HepG2 (cell line): ENCODE results near the gene ZCCHC3. TPM values are rescaled to one million over a fixed set of nuclear protein-coding genes. Genes with fewer than 3 reads are reported as not detected.

Source experiments
- ATF7 ChIP-seq, 2 experiments: fragments of 450-650 bp in 1 of 2; sonication (generic) in 1 of 2; formaldehyde crosslinking in 1 of 2; IDR thresholded peaks; 2 replicates each; pipeline versions ENCODE4 v1.4.0 to v1.6.1; 2016 to 2020; ENCODE audit warnings: antibody characterized with exemption in 1 of 2, mild to moderate bottlenecking in 1 of 2, missing genetic modification reagents in 1 of 2
- CC2D1A ChIP-seq: sonication (generic); formaldehyde crosslinking; IDR thresholded peaks from 2 replicates; pipeline ENCODE4 v1.8.1; 2023; ENCODE audit warnings: mild to moderate bottlenecking, missing genetic modification reagents
- CERS6 ChIP-seq: sonication (generic); formaldehyde crosslinking; IDR thresholded peaks from 2 replicates; pipeline ENCODE4 v1.5.0; 2020; ENCODE audit warnings: missing genetic modification reagents
- ELK4 ChIP-seq: sonication (generic); formaldehyde crosslinking; IDR thresholded peaks from 2 replicates; pipeline ENCODE4 v1.9.0; 2021; ENCODE audit warnings: missing genetic modification reagents, borderline replicate concordance
- HOXA3 ChIP-seq: sonication (generic); formaldehyde crosslinking; IDR thresholded peaks from 2 replicates; pipeline ENCODE4 v1.5.0; 2020; ENCODE audit warnings: missing genetic modification reagents
- HOXA9 ChIP-seq: sonication (generic); formaldehyde crosslinking; IDR thresholded peaks from 2 replicates; pipeline ENCODE4 v1.8.1; 2022; ENCODE audit warnings: missing genetic modification reagents, mild to moderate bottlenecking, moderate library complexity, borderline replicate concordance
- HOXD1 ChIP-seq: sonication (generic); formaldehyde crosslinking; IDR thresholded peaks from 2 replicates; pipeline ENCODE4 v1.5.0; 2020; ENCODE audit warnings: missing genetic modification reagents
- KAT8 ChIP-seq: IDR thresholded peaks from 2 replicates; pipeline ENCODE4 v1.6.1; 2016; ENCODE audit warnings: missing genetic modification reagents, missing compliant biosample characterization
- MXD4 ChIP-seq: IDR thresholded peaks from 2 replicates; pipeline ENCODE4 v1.6.1; 2016; ENCODE audit warnings: mild to moderate bottlenecking, missing biosample characterization, missing genetic modification reagents
- NFIB ChIP-seq: sonication (generic); formaldehyde crosslinking; IDR thresholded peaks from 2 replicates; pipeline ENCODE4 v1.9.0; 2021; ENCODE audit warnings: missing genetic modification reagents, mild to moderate bottlenecking, borderline replicate concordance
- NKX3-1 ChIP-seq: sonication (generic); formaldehyde crosslinking; IDR thresholded peaks from 2 replicates; pipeline ENCODE4 v1.5.0; 2020; ENCODE audit warnings: missing genetic modification reagents
- POLR2AphosphoS2 ChIP-seq: IDR thresholded peaks from 2 replicates; pipeline ENCODE4 v1.6.1; 2011; ENCODE audit warnings: low read depth, low read length, improper control_type of control experiment
- RCOR2 ChIP-seq: IDR thresholded peaks from 2 replicates; pipeline ENCODE4 v1.6.1; 2016; ENCODE audit warnings: missing biosample characterization, missing genetic modification reagents
- RXRB ChIP-seq: IDR thresholded peaks from 2 replicates; pipeline ENCODE4 v1.6.1; 2016; ENCODE audit warnings: borderline replicate concordance, missing genetic modification reagents, missing compliant biosample characterization
- SMAD3 ChIP-seq: sonication (generic); formaldehyde crosslinking; IDR thresholded peaks from 2 replicates; pipeline ENCODE4 v1.4.0; 2020; ENCODE audit warnings: missing genetic modification reagents
- SNAPC2 ChIP-seq: sonication (generic); formaldehyde crosslinking; IDR thresholded peaks from 2 replicates; pipeline ENCODE4 v1.8.1; 2022; ENCODE audit warnings: mild to moderate bottlenecking, missing genetic modification reagents
- SOX6 ChIP-seq, 2 experiments: fragments of 450-650 bp in 1 of 2; sonication (generic) in 1 of 2; formaldehyde crosslinking in 1 of 2; IDR thresholded peaks; 2 replicates each; pipeline versions ENCODE4 v1.4.0 to v1.6.1; 2017 to 2020; ENCODE audit warnings: antibody characterized with exemption in 1 of 2, mild to moderate bottlenecking in 1 of 2, missing genetic modification reagents in 1 of 2
- ZFYVE20 ChIP-seq: sonication (generic); formaldehyde crosslinking; IDR thresholded peaks from 2 replicates; pipeline ENCODE4 v1.8.0; 2023; ENCODE audit warnings: low read depth, mild to moderate bottlenecking, moderate library complexity, missing genetic modification reagents, borderline replicate concordance
- ZNF432 ChIP-seq: sonication (generic); formaldehyde crosslinking; IDR thresholded peaks from 2 replicates; pipeline ENCODE4 v1.5.0; 2020; ENCODE audit warnings: missing genetic modification reagents, mild to moderate bottlenecking, borderline replicate concordance
- ZNF563 ChIP-seq: sonication (generic); formaldehyde crosslinking; IDR thresholded peaks from 2 replicates; pipeline ENCODE4 v1.8.0; 2022; ENCODE audit warnings: mild to moderate bottlenecking, moderate library complexity, missing genetic modification reagents
- ZNF570 ChIP-seq: sonication (generic); formaldehyde crosslinking; IDR thresholded peaks from 2 replicates; pipeline ENCODE4 v1.4.0; 2020; ENCODE audit warnings: mild to moderate bottlenecking, missing genetic modification reagents, borderline replicate concordance
- ZNF790 ChIP-seq: sonication (generic); formaldehyde crosslinking; IDR thresholded peaks from 2 replicates; pipeline ENCODE4 v1.8.0; 2022; ENCODE audit warnings: missing genetic modification reagents, mild to moderate bottlenecking, borderline replicate concordance
- ZSCAN5A ChIP-seq: sonication (generic); formaldehyde crosslinking; IDR thresholded peaks from 2 replicates; pipeline ENCODE4 v1.8.0; 2022; ENCODE audit warnings: mild to moderate bottlenecking, missing genetic modification reagents, borderline replicate concordance
- polyA plus RNA-seq, 8 experiments: library from polyadenylated mRNA; depleted of rRNA in 3 of 8; stranded (reverse) in 7 of 8; unstranded in 1 of 8; fragments of >200 nt; fragmentation: Illumina TruSeq in 4 of 8; extraction: Trizol in 4 of 8; gene quantifications; 2 replicates each; pipeline versions ENCODE4 v1.2.1 to v1.2.3, GENCODE V29; 2011 to 2016; ENCODE audit warnings: low read depth in 4 of 8, missing spikeins in 1 of 8, mixed read lengths in 1 of 8; ENCODE audit not compliant: insufficient read depth in 1 of 8
- total RNA-seq, 5 experiments: library from RNA; depleted of rRNA; stranded (reverse); fragments of >200 nt; fragmentation: Illumina TruSeq; extraction: Trizol; gene quantifications; 2 replicates each; pipeline ENCODE4 v1.2.3, GENCODE V29; 2016; ENCODE audit warnings: low read depth in 1 of 5
- TF ChIP-seq, protein P1 (sequence below), 2 experiments: fragments of 450-650 bp in 1 of 2; sonication (generic) in 1 of 2; formaldehyde crosslinking; IDR thresholded peaks; 2 replicates each; pipeline versions ENCODE4 v1.5.0 to v1.8.0; 2020 to 2022; ENCODE audit warnings: mild to moderate bottlenecking in 1 of 2, missing genetic modification reagents in 1 of 2

Gene ZCCHC3
- total and polyA plus RNA-seq, 2 of the 13 experiments (the other 11 are each of a cell fraction or from before 2014, with no cell fraction given) = 46.6 to 63.0 TPM

DNA sequence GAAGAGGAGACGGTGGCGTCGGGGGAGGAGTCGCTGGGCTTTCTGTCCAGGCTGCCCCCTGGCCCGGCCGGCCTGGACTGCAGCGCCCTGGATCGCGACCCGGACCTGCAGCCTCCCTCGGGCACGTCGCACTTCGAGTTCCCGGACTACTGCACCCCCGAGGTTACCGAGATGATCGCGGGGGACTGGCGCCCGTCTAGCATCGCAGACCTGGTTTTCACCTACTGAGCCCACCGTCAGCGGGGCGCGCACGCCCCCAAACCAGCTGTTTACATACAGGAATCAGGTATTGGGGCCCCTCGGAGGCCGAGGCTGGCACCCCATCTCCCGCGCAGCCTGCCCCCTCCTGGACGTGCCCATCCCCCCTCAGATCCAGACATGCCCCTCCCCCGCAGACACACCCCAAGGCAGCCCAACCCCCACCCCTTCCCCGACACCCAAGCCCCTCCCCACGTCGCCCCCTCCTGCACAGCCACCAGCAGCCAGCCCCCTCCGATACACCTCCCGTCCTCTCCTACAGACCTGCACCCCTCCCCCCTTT lies 29.3 kb downstream of the ZCCHC3 start (continued):
- TF ChIP-seq ELK4 (CRISPR knock-in tag) (no peak), SMAD3 (CRISPR knock-in tag) (no peak), HOXA9 (CRISPR knock-in tag) (no peak; the same call in 1 of the 2 replicates), ZNF563 (CRISPR knock-in tag) (peak; percentile 12; the same call in 1 of the 2 replicates), ATF7 (IDR thresholded peaks at IDR 0.05) (no peak), ATF7 (CRISPR knock-in tag; IDR thresholded peaks at IDR 0.05) (0 out of 2 replicates have a peak, but pooled peaks have one; percentile 17), MXD4 (CRISPR knock-in tag) (peak; percentile 49; the same call in 1 of the 2 replicates), NKX3-1 (CRISPR knock-in tag) (no peak), ZNF570 (CRISPR knock-in tag) (no peak), RXRB (CRISPR knock-in tag) (no peak), HOXD1 (CRISPR knock-in tag) (no peak), POLR2AphosphoS2 (no peak), ZNF790 (CRISPR knock-in tag) (peak; percentile 49; the same call in 1 of the 2 replicates), KAT8 (CRISPR knock-in tag) (no peak; the same call in 1 of the 2 replicates), NFIB (CRISPR knock-in tag) (no peak), RCOR2 (CRISPR knock-in tag) (no peak), SNAPC2 (CRISPR knock-in tag) (no peak), CC2D1A (CRISPR knock-in tag) (no peak), ZNF432 (CRISPR knock-in tag) (no peak), HOXA3 (no peak), CERS6 (no peak), SOX6 (IDR thresholded peaks at IDR 0.05) (no peak), SOX6 (CRISPR knock-in tag; IDR thresholded peaks at IDR 0.05) (no peak), ZFYVE20 (CRISPR knock-in tag) (0 out of 2 replicates have a peak, but pooled peaks have one; percentile 73), ZSCAN5A (CRISPR knock-in tag) (no peak)
- TF ChIP-seq, protein P1, sequence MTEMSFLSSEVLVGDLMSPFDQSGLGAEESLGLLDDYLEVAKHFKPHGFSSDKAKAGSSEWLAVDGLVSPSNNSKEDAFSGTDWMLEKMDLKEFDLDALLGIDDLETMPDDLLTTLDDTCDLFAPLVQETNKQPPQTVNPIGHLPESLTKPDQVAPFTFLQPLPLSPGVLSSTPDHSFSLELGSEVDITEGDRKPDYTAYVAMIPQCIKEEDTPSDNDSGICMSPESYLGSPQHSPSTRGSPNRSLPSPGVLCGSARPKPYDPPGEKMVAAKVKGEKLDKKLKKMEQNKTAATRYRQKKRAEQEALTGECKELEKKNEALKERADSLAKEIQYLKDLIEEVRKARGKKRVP (CRISPR knock-in tag; IDR thresholded peaks at IDR 0.05) = peak in 1 of 2 experiments; percentile 66; a peak in 1 of 4 replicates
